ENCODE measurements around the gene TMEM169. TPM values are rescaled to one million over a fixed set of nuclear protein-coding genes. Genes with fewer than 3 reads are reported as not detected.

Gene TMEM169
- total and polyA plus RNA-seq, 7 donors = 0.80 to 1.4 (median 0.95) TPM; not detected in 3

GRCh38 chr2:216069028-216069427 is 12.7 kb upstream of the TMEM169 start:
- no peaks in the 10 kb centered on the region for H3K27me3 ChIP-seq
- H3K9me3 ChIP-seq = no peaks in the 10 kb centered on the region
- TF ChIP-seq, protein P1, sequence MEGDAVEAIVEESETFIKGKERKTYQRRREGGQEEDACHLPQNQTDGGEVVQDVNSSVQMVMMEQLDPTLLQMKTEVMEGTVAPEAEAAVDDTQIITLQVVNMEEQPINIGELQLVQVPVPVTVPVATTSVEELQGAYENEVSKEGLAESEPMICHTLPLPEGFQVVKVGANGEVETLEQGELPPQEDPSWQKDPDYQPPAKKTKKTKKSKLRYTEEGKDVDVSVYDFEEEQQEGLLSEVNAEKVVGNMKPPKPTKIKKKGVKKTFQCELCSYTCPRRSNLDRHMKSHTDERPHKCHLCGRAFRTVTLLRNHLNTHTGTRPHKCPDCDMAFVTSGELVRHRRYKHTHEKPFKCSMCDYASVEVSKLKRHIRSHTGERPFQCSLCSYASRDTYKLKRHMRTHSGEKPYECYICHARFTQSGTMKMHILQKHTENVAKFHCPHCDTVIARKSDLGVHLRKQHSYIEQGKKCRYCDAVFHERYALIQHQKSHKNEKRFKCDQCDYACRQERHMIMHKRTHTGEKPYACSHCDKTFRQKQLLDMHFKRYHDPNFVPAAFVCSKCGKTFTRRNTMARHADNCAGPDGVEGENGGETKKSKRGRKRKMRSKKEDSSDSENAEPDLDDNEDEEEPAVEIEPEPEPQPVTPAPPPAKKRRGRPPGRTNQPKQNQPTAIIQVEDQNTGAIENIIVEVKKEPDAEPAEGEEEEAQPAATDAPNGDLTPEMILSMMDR (IDR thresholded peaks at IDR 0.05) = no peak
- no peak for TF ChIP-seq EP300 (IDR thresholded peaks at IDR 0.05)
- TF ChIP-seq POLR2A (IDR thresholded peaks at IDR 0.05) = no peak
- no peak for TF ChIP-seq POLR2AphosphoS5 (IDR thresholded peaks at IDR 0.05)
- H3K4me1 ChIP-seq = no peaks in the 10 kb centered on the region
- 93 to 94% methylated on average over 2 of the region's 2 CpGs for WGBS, 2 donors
- no peak for DNase-seq
- intact Hi-C loops (cut with DNase I) = no loop called here
- H3K36me3 ChIP-seq = peaks cover 0 to 23% (median 5%) of the 10 kb centered on the region in 4 donors
- H3K4me3 ChIP-seq = no peak overlapping the region
- H3K27ac ChIP-seq = no peak overlapping the region

DNA sequence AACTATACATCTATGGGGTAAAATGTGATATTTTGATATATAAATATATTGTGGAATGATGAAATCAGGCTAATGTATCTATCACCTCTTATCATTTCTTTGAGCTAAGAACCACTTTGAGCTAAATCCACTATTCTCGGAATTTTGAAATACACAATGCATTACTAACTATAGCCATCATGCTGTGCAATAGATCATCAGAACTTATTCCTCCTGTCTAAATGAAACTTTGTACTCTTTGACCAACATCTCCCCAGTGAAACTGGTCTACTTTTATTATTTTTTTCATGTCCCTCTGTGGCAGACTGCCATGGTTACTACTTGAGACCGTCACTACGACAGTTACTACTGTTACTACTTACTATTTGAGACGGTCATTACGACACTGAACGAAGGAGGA is 11.5 kb upstream of the TMEM169 start:
- intact Hi-C loops (cut with DNase I) = no loop called here
- Histone ChIP-seq H3K36me3 (peaks cover 0 to 12% (median 5%) of the 10 kb centered on the region in 4 donors), H3K4me1 (no peaks in the 10 kb centered on the region), H3K9me3 (no peaks in the 10 kb centered on the region), H3K27me3 (no peaks in the 10 kb centered on the region), H3K4me3 (no peak overlapping the region), H3K27ac (no peak overlapping the region)
- TF ChIP-seq, protein P1 (IDR thresholded peaks at IDR 0.05) = no peak
- TF ChIP-seq POLR2A (IDR thresholded peaks at IDR 0.05) (no peak), EP300 (IDR thresholded peaks at IDR 0.05) (no peak)
- DNase-seq = no peak
- 85 to 91% methylated on average over 6 of the region's 6 CpGs for WGBS, 2 donors

DNA sequence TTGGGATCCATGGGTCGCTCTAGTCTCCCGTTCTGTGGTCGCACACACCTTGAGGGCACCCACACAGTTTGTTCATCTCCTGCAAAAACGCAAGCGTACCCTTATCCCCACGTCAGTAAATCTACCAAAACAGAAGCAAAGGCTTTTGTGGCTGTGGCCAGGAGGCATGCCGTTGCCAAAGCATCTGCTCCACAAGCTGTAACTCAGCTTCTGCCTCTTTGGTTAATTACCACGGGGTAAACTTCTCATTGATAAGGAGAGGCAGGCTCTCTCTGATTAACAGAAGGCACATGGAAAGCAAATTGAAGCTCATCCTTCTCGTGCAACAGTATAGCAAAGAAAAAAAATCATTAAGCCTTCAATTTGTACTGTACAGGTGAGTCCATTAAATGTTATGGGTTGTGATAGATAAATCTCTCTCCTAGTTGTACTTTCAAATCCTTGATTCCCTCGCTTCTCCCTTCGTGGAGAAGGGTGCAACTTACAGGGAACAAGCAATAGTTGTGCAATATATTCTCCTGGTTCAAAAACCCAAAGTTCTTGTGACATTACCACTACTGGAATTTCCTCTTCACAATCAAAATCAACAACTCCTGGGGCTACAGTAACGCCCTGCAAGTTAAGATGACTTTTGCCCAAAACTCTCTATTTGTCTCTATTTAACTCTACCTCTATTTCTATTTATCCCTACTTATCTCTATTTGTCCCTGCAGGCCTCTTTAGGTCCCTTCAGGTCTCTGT is 10.4 kb upstream of the TMEM169 start:
- 87 to 89% methylated on average over 12 of the region's 12 CpGs for WGBS, 2 donors
- TF ChIP-seq POLR2A (IDR thresholded peaks at IDR 0.05) (no peak), POLR2AphosphoS5 (IDR thresholded peaks at IDR 0.05) (no peak), EP300 (IDR thresholded peaks at IDR 0.05) (no peak)
- TF ChIP-seq, protein P1 (IDR thresholded peaks at IDR 0.05) = no peak
- Histone ChIP-seq H3K36me3 (peaks cover 0 to 6% (median 0%) of the 10 kb centered on the region in 4 donors), H3K27me3 (no peaks in the 10 kb centered on the region), H3K4me1 (no peaks in the 10 kb centered on the region), H3K27ac (no peak overlapping the region), H3K4me3 (no peak overlapping the region), H3K9me3 (no peaks in the 10 kb centered on the region)
- DNase-seq = no peak
- intact Hi-C loops (cut with DNase I) = no loop called here

DNA sequence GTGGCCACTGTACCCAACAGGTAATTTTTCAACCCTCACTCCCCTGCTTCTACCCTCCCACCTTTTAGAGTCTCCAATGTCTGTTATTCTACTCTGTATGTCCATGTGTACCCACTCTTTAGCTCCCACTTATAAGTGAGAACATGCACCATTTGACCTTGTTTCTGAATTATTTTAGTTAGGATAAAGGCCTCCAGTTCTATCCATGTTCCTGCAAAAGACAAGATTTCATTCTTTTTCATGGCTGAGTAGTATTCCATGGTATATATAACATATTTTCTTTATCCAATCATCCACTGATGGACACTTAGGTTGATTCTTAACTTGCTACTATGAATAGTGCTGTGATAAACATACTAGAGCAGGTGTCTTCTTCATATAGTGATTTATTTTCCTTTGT is 9.2 kb upstream of the TMEM169 start:
- Histone ChIP-seq H3K27ac (no peak overlapping the region), H3K36me3 (peaks cover 0 to 6% (median 0%) of the 10 kb centered on the region in 4 donors), H3K4me1 (no peaks in the 10 kb centered on the region), H3K27me3 (no peaks in the 10 kb centered on the region), H3K9me3 (no peaks in the 10 kb centered on the region), H3K4me3 (no peak overlapping the region)
- TF ChIP-seq POLR2A (IDR thresholded peaks at IDR 0.05) (no peak), EP300 (IDR thresholded peaks at IDR 0.05) (no peak), POLR2AphosphoS5 (IDR thresholded peaks at IDR 0.05) (no peak)
- TF ChIP-seq, protein P1 (IDR thresholded peaks at IDR 0.05) = no peak
- no peak for DNase-seq
- intact Hi-C loops (cut with DNase I) = no loop called here

DNA sequence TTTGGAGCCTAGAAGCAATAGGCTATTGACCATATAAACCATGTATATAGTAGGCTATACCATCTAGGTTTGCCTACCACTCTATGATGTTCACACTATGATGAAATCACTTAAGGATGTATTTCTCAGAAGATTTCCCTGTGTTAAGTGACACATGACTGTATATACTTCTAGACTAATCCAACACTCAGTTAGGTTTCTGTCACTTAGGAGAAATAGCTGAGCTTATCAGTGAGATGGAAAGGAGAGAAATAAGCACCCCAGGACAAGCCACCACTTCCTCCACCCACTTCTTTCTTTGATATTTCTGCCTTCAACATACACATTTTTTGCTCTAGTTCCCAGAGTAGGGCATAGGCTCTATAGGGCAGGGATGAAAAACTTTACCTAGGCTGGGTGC is 7.9 kb upstream of the TMEM169 start:
- intact Hi-C loops (cut with DNase I) = no loop called here
- Histone ChIP-seq H3K9me3 (no peaks in the 10 kb centered on the region), H3K4me3 (no peak overlapping the region), H3K36me3 (peaks cover 0 to 6% (median 0%) of the 10 kb centered on the region in 4 donors), H3K27me3 (no peaks in the 10 kb centered on the region), H3K4me1 (no peaks in the 10 kb centered on the region), H3K27ac (no peak overlapping the region)
- TF ChIP-seq POLR2AphosphoS5 (IDR thresholded peaks at IDR 0.05) = no peak
- TF ChIP-seq EP300 (IDR thresholded peaks at IDR 0.05) = no peak
- TF ChIP-seq, protein P1 (IDR thresholded peaks at IDR 0.05) = no peak
- no peak for TF ChIP-seq POLR2A (IDR thresholded peaks at IDR 0.05)
- no peak for DNase-seq
